Endothelial cell of umbilical vein (primary cell): ENCODE results near the gene LDHB. TPM values are rescaled to one million over a fixed set of nuclear protein-coding genes. Genes with fewer than 3 reads are reported as not detected.

Experiments used
- BruUV-seq: library from RNA; stranded (reverse); fragments of 400-500 nt; replicated peaks from 2 replicates; lab custom pipeline; 2021; lab: Mats Ljungman, UMichigan
- CTCF ChIA-PET: fragments of 300-600, 350-600 bp; sonication (Branson Sonifier 250); formaldehyde crosslinking; loops from one replicate; lab custom pipeline; 2021; ENCODE audit warnings: antibody characterized with exemption, inconsistent platforms; lab: Charles Lee
- POLR2A ChIA-PET: fragments of 300-600, 350-600 bp; sonication (Branson Sonifier 250); formaldehyde crosslinking; loops from one replicate; lab custom pipeline; 2021; ENCODE audit warnings: antibody characterized with exemption, inconsistent platforms; lab: Charles Lee
- DNase-seq: peaks from one replicate; pipeline ENCODE4 v3.0.0-alpha.2; 2011; ENCODE audit warnings: low read depth, low spot score
- FAIRE-seq: peaks from 2 replicates; lab custom pipeline; 2011; peaks lifted over from hg19 to GRCh38; lab: Jason Lieb, UNC
- H2AFZ ChIP-seq: 2 replicates; pipeline ENCODE4 v1.6.0; 2012; ENCODE audit warnings: low read depth, low read length, control low read depth, inconsistent platforms
- H3K27ac ChIP-seq: 2 replicates; pipeline ENCODE4 v1.5.1; 2011; ENCODE audit warnings: low read depth, mild to moderate bottlenecking, control low read depth, low read length, moderate library complexity; ENCODE audit not compliant: insufficient read depth
- H3K27me3 ChIP-seq, 2 experiments: 2 replicates each; pipeline versions ENCODE4 v1.6.0 to v1.6.1; 2011; ENCODE audit warnings: low read length in 2 of 2, mixed read lengths in 1 of 2; ENCODE audit not compliant: control insufficient read depth in 2 of 2, insufficient read depth in 2 of 2
- H3K36me3 ChIP-seq, 2 experiments: 2 replicates in 1 of 2; 3 replicates in 1 of 2; pipeline ENCODE4 v1.5.1; 2011; ENCODE audit warnings: low read length in 2 of 2, mild to moderate bottlenecking in 1 of 2, moderate library complexity in 1 of 2; ENCODE audit not compliant: control insufficient read depth in 2 of 2, insufficient read depth in 2 of 2; ENCODE audit errors: extremely low read depth in 1 of 2
- H3K4me1 ChIP-seq: 3 replicates; pipeline ENCODE4 v1.5.1; 2011; ENCODE audit warnings: mild to moderate bottlenecking, low read length; ENCODE audit not compliant: control insufficient read depth, insufficient read depth; ENCODE audit errors: extremely low read depth
- H3K4me2 ChIP-seq: 2 replicates; pipeline ENCODE4 v1.6.1; 2011; ENCODE audit warnings: low read length, control low read depth, mixed read lengths; ENCODE audit not compliant: insufficient read depth
- H3K4me3 ChIP-seq, 3 experiments: fragments of 200-600 bp in 1 of 3; sonication (generic), shearing (Covaris generic) in 1 of 3; replicated peaks in 1 of 3; 2 replicates each; pipeline ENCODE4 v1.5.1; 2011 to 2016; ENCODE audit warnings: control low read depth in 3 of 3, low read length in 3 of 3, mild to moderate bottlenecking in 2 of 3, inconsistent platforms in 1 of 3, low read depth in 1 of 3, moderate library complexity in 1 of 3; ENCODE audit not compliant: insufficient read depth in 1 of 3
- H3K79me2 ChIP-seq: 2 replicates; pipeline ENCODE4 v1.6.0; 2012; ENCODE audit warnings: low read length, inconsistent platforms; ENCODE audit not compliant: control insufficient read depth, insufficient read depth
- H3K9ac ChIP-seq: replicated peaks from 2 replicates; pipeline ENCODE3; 2011; ENCODE audit warnings: low read length, control low read depth; ENCODE audit not compliant: insufficient read depth; ENCODE audit errors: extremely low read depth
- H3K9me1 ChIP-seq: replicated peaks from 3 replicates; pipeline ENCODE4 v1.6.0; 2011; ENCODE audit warnings: mild to moderate bottlenecking, low read length; ENCODE audit not compliant: control insufficient read depth, insufficient read depth; ENCODE audit errors: extremely low read depth
- H3K9me3 ChIP-seq: replicated peaks from 2 replicates; pipeline ENCODE4 v1.5.1; 2012; ENCODE audit warnings: low read length, inconsistent platforms; ENCODE audit not compliant: control insufficient read depth, insufficient read depth
- H4K20me1 ChIP-seq: replicated peaks from 2 replicates; pipeline ENCODE3; 2011; ENCODE audit warnings: mild to moderate bottlenecking, low read length; ENCODE audit not compliant: control insufficient read depth, insufficient read depth; ENCODE audit errors: extremely low read depth
- EZH2 ChIP-seq: IDR thresholded peaks from 2 replicates; pipeline ENCODE4 v1.6.1; 2012; ENCODE audit warnings: borderline replicate concordance, low read depth, mild to moderate bottlenecking, moderate library complexity, low read length, inconsistent platforms; ENCODE audit not compliant: severe bottlenecking
- FOS ChIP-seq: IDR thresholded peaks from 2 replicates; pipeline ENCODE4 v1.6.1; 2011; ENCODE audit warnings: mild to moderate bottlenecking, low read length, moderate library complexity, borderline replicate concordance; ENCODE audit not compliant: insufficient read depth
- GATA2 ChIP-seq: IDR thresholded peaks from 2 replicates; pipeline ENCODE4 v1.7.0; 2011; ENCODE audit warnings: low read depth, mild to moderate bottlenecking, moderate library complexity, mixed read lengths, low read length; ENCODE audit not compliant: insufficient read length, insufficient read depth
- JUN ChIP-seq: IDR thresholded peaks from 2 replicates; pipeline ENCODE4 v1.6.1; 2011; ENCODE audit warnings: borderline replicate concordance, low read depth; ENCODE audit not compliant: insufficient read length, insufficient read depth
- MYC ChIP-seq: IDR thresholded peaks from one replicate; pipeline ENCODE4 v1.6.1; 2011; ENCODE audit warnings: mild to moderate bottlenecking, low read depth, low read length
- POLR2A ChIP-seq: IDR thresholded peaks from 2 replicates; pipeline ENCODE4 v1.6.1; 2012; ENCODE audit warnings: low read depth, mild to moderate bottlenecking, control low read depth, low read length
- POLR2AphosphoS5 ChIP-seq: IDR thresholded peaks from 2 replicates; pipeline ENCODE4 v1.6.1; 2012; ENCODE audit warnings: low read depth, mild to moderate bottlenecking, control low read depth, low read length, moderate library complexity; ENCODE audit not compliant: insufficient read depth
- dilution Hi-C: fragments of 300-500 bp; cut with MboI; formaldehyde crosslinking; loops from one replicate; pipeline ENCODE4 v1.15.0; 2019; ENCODE audit warnings: low sequenced_read_pairs; ENCODE audit not compliant: extremely low pct_ligation_motif_present
- intact Hi-C: fragments of 100-400 bp; cut with micrococcal nuclease; formaldehyde crosslinking; loops from one replicate; pipeline ENCODE4 v1.10.0; 2022
- polyA plus RNA-seq, 4 experiments: library from polyadenylated mRNA; depleted of rRNA in 3 of 4; stranded (reverse) in 3 of 4; unstranded in 1 of 4; fragments of >200 nt; gene quantifications; 2 replicates each; pipeline versions ENCODE4 v1.2.1 to v1.2.3, GENCODE V29; 2011 to 2012; ENCODE audit warnings: missing spikeins in 1 of 4
- total RNA-seq: library from RNA; stranded (reverse); gene quantifications from 2 replicates; pipeline ENCODE4 v1.2.3, GENCODE V29; 2021
- TF ChIP-seq, protein P1 (sequence below): IDR thresholded peaks from 2 replicates; pipeline ENCODE4 v1.6.1; 2011; ENCODE audit not compliant: insufficient read depth, insufficient read length
- TF ChIP-seq, protein P2 (sequence below), 2 donors: IDR thresholded peaks; 1 replicate in 1 of 2; 2 replicates in 1 of 2; pipeline ENCODE4 v1.5.1; 2011; ENCODE audit warnings: low read length in 2 of 2, mild to moderate bottlenecking in 2 of 2, moderate library complexity in 2 of 2, control low read depth in 1 of 2, inconsistent platforms in 1 of 2, low read depth in 1 of 2; ENCODE audit not compliant: insufficient read depth in 1 of 2; ENCODE audit errors: extremely low read depth in 1 of 2

The LDHB gene
- total and polyA plus RNA-seq, 2 donors (not counting 3 experiments of a cell fraction or from before 2014, with no cell fraction given): 437 to 670 TPM

DNA sequence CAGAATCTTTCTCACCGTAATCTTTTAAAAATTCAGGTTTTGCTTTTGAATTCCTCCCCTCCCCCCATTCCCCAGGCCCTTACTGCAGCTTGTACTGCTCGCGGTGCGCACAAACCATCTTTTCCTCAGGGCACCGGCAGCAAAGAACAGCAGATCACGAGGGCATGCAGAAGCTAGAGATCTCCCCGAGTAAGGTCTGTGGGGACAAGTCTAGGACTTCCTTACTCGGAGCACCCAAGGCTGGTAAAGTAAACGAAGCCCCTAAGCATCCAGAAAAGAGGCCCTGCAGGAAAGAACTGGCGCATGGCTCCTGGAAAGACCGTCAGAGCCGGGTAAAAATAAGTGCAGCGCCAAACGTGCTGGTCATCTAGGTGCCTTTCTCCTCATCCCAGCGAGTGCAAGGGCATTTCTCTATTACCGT lies 727 bp downstream of the LDHB start:
- no TSS peak for BruUV-seq
- peaks cover 14% of the 10 kb centered on the region for H3K4me1 ChIP-seq
- no peaks in the 10 kb centered on the region for H3K9me1 ChIP-seq
- H3K4me3 ChIP-seq: peak overlapping the region; percentile 83 to 89 (median 85)
- H4K20me1 ChIP-seq: no peaks in the 10 kb centered on the region
- H3K36me3 ChIP-seq: peaks cover 0 to 16% of the 10 kb centered on the region in 2 experiments
- no peak for TF ChIP-seq JUN
- TF ChIP-seq POLR2A: no peak
- TF ChIP-seq POLR2AphosphoS5: no peak
- TF ChIP-seq GATA2: no peak
- ChIA-PET CTCF (interaction anchor here (0.9 to 2.7 kb wide), 3 partner anchors 24 to 333 kb away, joined by 3 to 21 read pairs (median 4); no protein-coding TSS in a partner anchor), POLR2A (interaction anchor here (0.6 to 1.4 kb wide), 3 partner anchors 27 to 216 kb away, joined by 3 to 4 read pairs (median 3); partner anchors contain the start of genes GOLT1B and RECQL)
- dilution Hi-C loops (no loop called here), intact Hi-C loops (loop anchor here (1.0 to 10.0 kb wide), 4 partner anchors 24 to 868 kb away; partner anchors contain the start of genes GOLT1B and RECQL)
- H3K9ac ChIP-seq: peak overlapping the region; percentile 92
- H3K79me2 ChIP-seq: peaks cover 54% of the 10 kb centered on the region
- H3K9me3 ChIP-seq: no peaks in the 10 kb centered on the region
- peak overlapping the region; percentile 83 for H3K27ac ChIP-seq
- DNase-seq (peak; percentile 69), FAIRE-seq (peak; percentile 55)
- peak overlapping the region; percentile 77 for H2AFZ ChIP-seq
- H3K27me3 ChIP-seq: peaks cover 2 to 9% of the 10 kb centered on the region in 2 experiments
- H3K4me2 ChIP-seq: peak overlapping the region; percentile 96

DNA sequence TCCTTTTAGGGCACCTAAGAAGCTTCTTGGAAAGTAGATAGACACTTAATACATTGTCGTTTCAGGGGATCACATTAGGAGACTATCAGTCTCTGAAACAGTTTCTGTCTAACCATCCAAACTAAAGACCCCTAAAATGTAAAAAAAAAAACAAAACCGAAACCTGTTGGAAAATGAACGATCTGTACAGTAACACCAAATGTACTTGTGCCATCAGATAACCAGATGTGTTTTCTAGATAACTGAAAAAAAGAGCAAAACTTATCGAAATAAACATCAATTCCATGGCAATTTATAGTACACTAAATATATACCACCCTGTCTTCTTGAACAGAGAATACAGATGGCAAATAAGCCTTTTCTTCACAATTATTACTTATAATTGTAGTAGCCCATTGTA lies 2.1 kb downstream of the LDHB start:
- H3K4me1 ChIP-seq: peaks cover 14% of the 10 kb centered on the region
- no peak overlapping the region for H3K27ac ChIP-seq
- H3K4me2 ChIP-seq: peak overlapping the region; percentile 96
- no peak for DNase-seq
- TF ChIP-seq POLR2A (no peak), FOS (no peak), GATA2 (no peak), EZH2 (no peak), POLR2AphosphoS5 (no peak), JUN (no peak), MYC (no peak)
- TF ChIP-seq, protein P1, sequence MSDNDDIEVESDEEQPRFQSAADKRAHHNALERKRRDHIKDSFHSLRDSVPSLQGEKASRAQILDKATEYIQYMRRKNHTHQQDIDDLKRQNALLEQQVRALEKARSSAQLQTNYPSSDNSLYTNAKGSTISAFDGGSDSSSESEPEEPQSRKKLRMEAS: no peak
- TF ChIP-seq, protein P2, sequence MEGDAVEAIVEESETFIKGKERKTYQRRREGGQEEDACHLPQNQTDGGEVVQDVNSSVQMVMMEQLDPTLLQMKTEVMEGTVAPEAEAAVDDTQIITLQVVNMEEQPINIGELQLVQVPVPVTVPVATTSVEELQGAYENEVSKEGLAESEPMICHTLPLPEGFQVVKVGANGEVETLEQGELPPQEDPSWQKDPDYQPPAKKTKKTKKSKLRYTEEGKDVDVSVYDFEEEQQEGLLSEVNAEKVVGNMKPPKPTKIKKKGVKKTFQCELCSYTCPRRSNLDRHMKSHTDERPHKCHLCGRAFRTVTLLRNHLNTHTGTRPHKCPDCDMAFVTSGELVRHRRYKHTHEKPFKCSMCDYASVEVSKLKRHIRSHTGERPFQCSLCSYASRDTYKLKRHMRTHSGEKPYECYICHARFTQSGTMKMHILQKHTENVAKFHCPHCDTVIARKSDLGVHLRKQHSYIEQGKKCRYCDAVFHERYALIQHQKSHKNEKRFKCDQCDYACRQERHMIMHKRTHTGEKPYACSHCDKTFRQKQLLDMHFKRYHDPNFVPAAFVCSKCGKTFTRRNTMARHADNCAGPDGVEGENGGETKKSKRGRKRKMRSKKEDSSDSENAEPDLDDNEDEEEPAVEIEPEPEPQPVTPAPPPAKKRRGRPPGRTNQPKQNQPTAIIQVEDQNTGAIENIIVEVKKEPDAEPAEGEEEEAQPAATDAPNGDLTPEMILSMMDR (IDR thresholded peaks at IDR 0.05; ENCODE audit: extremely low read depth in 1 of 2, insufficient read depth in 1 of 2, low read depth in 1 of 2, low read length in 2 of 2): no peak
- no peaks in the 10 kb centered on the region for H4K20me1 ChIP-seq
- H3K9me1 ChIP-seq: no peaks in the 10 kb centered on the region
- H3K79me2 ChIP-seq: peaks cover 67% of the 10 kb centered on the region
- BruUV-seq: no TSS peak
- intact Hi-C loops (loop anchor here (10.0 kb wide), 1 partner anchor 869 kb away; no protein-coding TSS in a partner anchor), dilution Hi-C loops (no loop called here)
- POLR2A ChIA-PET: no interaction called here
- no peak for FAIRE-seq
- CTCF ChIA-PET: interaction anchor here (0.6 kb wide), 1 partner anchor 1856 kb away, joined by 3 read pairs; no protein-coding TSS in a partner anchor
- H3K36me3 ChIP-seq: peaks cover 6 to 25% of the 10 kb centered on the region in 2 experiments
- H3K27me3 ChIP-seq: peaks cover 2 to 9% of the 10 kb centered on the region in 2 experiments
- no peak overlapping the region for H3K9ac ChIP-seq
- no peak overlapping the region for H2AFZ ChIP-seq
- no peaks in the 10 kb centered on the region for H3K9me3 ChIP-seq
- peak overlapping the region in 1 of 3 experiments; percentile 34 for H3K4me3 ChIP-seq
